ENCODE measurements around the gene PARP2. TPM values are rescaled to one million over a fixed set of nuclear protein-coding genes. Genes with fewer than 3 reads are reported as not detected.

PARP2 gene
- total RNA-seq, 4 donors from 2014 or later: 12.2 to 34.0 (median 14.9) TPM

GRCh38 chr14:20328705-20329104 lies 14.7 kb upstream of the PARP2 start:
- peaks cover 25% of the 10 kb centered on the region for H3K4me1 ChIP-seq
- WGBS: 52% methylated on average over 2 of the region's 2 CpGs
- no peak overlapping the region for H3K4me3 ChIP-seq
- H3K36me3 ChIP-seq: peaks cover 23% of the 10 kb centered on the region
- TF ChIP-seq EP300 (IDR thresholded peaks at IDR 0.05): no peak
- H3K27ac ChIP-seq: no peak overlapping the region
- DNase-seq (ENCODE audit: low spot score in 2 of 2): no peak
- no peaks in the 10 kb centered on the region for H3K27me3 ChIP-seq
- no peaks in the 10 kb centered on the region for H3K9me3 ChIP-seq

- H3K27ac ChIP-seq: no peak overlapping the region
- peaks cover 25% of the 10 kb centered on the region for H3K4me1 ChIP-seq
These were observed 14.1 kb upstream of the PARP2 start for GRCh38 chr14:20329355-20329754.

GRCh38 chr14:20331053-20331613 lies 12.3 kb upstream of the PARP2 start:
- Histone ChIP-seq H3K4me1 (peaks cover 25% of the 10 kb centered on the region), H3K27me3 (no peaks in the 10 kb centered on the region), H3K27ac (no peak overlapping the region), H3K36me3 (peaks cover 4% of the 10 kb centered on the region), H3K4me3 (no peak overlapping the region), H3K9me3 (no peaks in the 10 kb centered on the region)
- no peak for DNase-seq (ENCODE audit: low spot score in 2 of 2)
- TF ChIP-seq POLR2AphosphoS5 (IDR thresholded peaks at IDR 0.05): no peak
- no peak for TF ChIP-seq CTCF (IDR thresholded peaks at IDR 0.05)
- TF ChIP-seq EP300 (IDR thresholded peaks at IDR 0.05): no peak
- 81% methylated on average over 2 of the region's 2 CpGs for WGBS

More at GRCh38 chr14:20329355-20329754, 14.1 kb upstream of the PARP2 start:
- no peaks in the 10 kb centered on the region for H3K9me3 ChIP-seq
- H3K27me3 ChIP-seq: no peaks in the 10 kb centered on the region
- WGBS: 86% methylated on average over 2 of the region's 2 CpGs
- peaks cover 17% of the 10 kb centered on the region for H3K36me3 ChIP-seq
- no peak for TF ChIP-seq EP300 (IDR thresholded peaks at IDR 0.05)
- TF ChIP-seq POLR2A (IDR thresholded peaks at IDR 0.05): no peak
- TF ChIP-seq POLR2AphosphoS5 (IDR thresholded peaks at IDR 0.05): no peak
- TF ChIP-seq CTCF (IDR thresholded peaks at IDR 0.05): no peak
- H3K4me3 ChIP-seq: no peak overlapping the region
- DNase-seq (ENCODE audit: low spot score in 2 of 2): no peak

- H3K4me1 ChIP-seq: peaks cover 20% of the 10 kb centered on the region
- peak overlapping the region; percentile 84 for H3K27ac ChIP-seq
- no peaks in the 10 kb centered on the region for H3K27me3 ChIP-seq
- DNase-seq (ENCODE audit: low spot score in 2 of 2): no peak
- H3K9me3 ChIP-seq: no peaks in the 10 kb centered on the region
- 3% methylated on average over 4 of the region's 4 CpGs for WGBS
- H3K4me3 ChIP-seq: peak overlapping the region; percentile 64
- TF ChIP-seq CTCF (IDR thresholded peaks at IDR 0.05) (no peak), POLR2AphosphoS5 (IDR thresholded peaks at IDR 0.05) (no peak), POLR2A (IDR thresholded peaks at IDR 0.05) (no peak), EP300 (IDR thresholded peaks at IDR 0.05) (no peak)
- H3K36me3 ChIP-seq: no peaks in the 10 kb centered on the region
These were observed 11.0 kb upstream of the PARP2 start for GRCh38 chr14:20332431-20332787.

- TF ChIP-seq EP300 (IDR thresholded peaks at IDR 0.05) (no peak), POLR2A (IDR thresholded peaks at IDR 0.05) (peak in 1 of 2 donors; percentile 21), POLR2AphosphoS5 (IDR thresholded peaks at IDR 0.05) (peak in 1 of 3 donors; percentile 56)
- no peak for DNase-seq (ENCODE audit: low spot score in 2 of 2)
- under 1% methylated on average over 19 of the region's 19 CpGs for WGBS
- Histone ChIP-seq H3K4me1 (peaks cover 18% of the 10 kb centered on the region), H3K36me3 (no peaks in the 10 kb centered on the region), H3K27me3 (no peaks in the 10 kb centered on the region), H3K9me3 (no peaks in the 10 kb centered on the region), H3K4me3 (peak within 1 kb of the TSS; percentile 64), H3K27ac (peak within 1 kb of the TSS; percentile 84)
These were observed 10.5 kb upstream of the PARP2 start, which contains the start of gene CCNB1IP1 for GRCh38 chr14:20332788-20333493. CCNB1IP1 (minus strand) TSS chr14:20333279; CDS start chr14:20316523, 16,756 bp downstream.

GRCh38 chr14:20333494-20333841 lies 10.0 kb upstream of the PARP2 start:
- H3K4me3 ChIP-seq: peak overlapping the region; percentile 64
- H3K27ac ChIP-seq: peak overlapping the region; percentile 84
- TF ChIP-seq CTCF (IDR thresholded peaks at IDR 0.05): no peak
- no peak for TF ChIP-seq POLR2A (IDR thresholded peaks at IDR 0.05)
- TF ChIP-seq POLR2AphosphoS5 (IDR thresholded peaks at IDR 0.05): no peak
- TF ChIP-seq EP300 (IDR thresholded peaks at IDR 0.05): no peak
- peaks cover 18% of the 10 kb centered on the region for H3K4me1 ChIP-seq
- DNase-seq (ENCODE audit: low spot score in 2 of 2): no peak
- no peaks in the 10 kb centered on the region for H3K36me3 ChIP-seq
- H3K9me3 ChIP-seq: no peaks in the 10 kb centered on the region
- H3K27me3 ChIP-seq: no peaks in the 10 kb centered on the region
- 12% methylated on average over 3 of the region's 3 CpGs for WGBS
